Trophoblast cell (in vitro differentiated cells and primary cell): ENCODE data around the gene FAM120B.

Experiments used
- DNase-seq, 2 donors: peaks; one replicate each; pipeline ENCODE4 v3.0.0-alpha.2; 2016
- H2AFZ ChIP-seq: 2 replicates; pipeline ENCODE4 v1.6.1; 2013; ENCODE audit warnings: low read length, moderate library complexity, mild to moderate bottlenecking; ENCODE audit not compliant: insufficient read depth, poor library complexity
- H2AK5ac ChIP-seq: 2 replicates; pipeline ENCODE4 v1.6.1; 2013; ENCODE audit warnings: mild to moderate bottlenecking, low read length
- H2BK120ac ChIP-seq: 2 replicates; pipeline ENCODE4 v1.6.1; 2013; ENCODE audit warnings: low read length, mild to moderate bottlenecking, moderate library complexity; ENCODE audit not compliant: insufficient read depth, poor library complexity
- H2BK12ac ChIP-seq: 2 replicates; pipeline ENCODE4 v1.6.1; 2013; ENCODE audit warnings: mild to moderate bottlenecking, low read length, moderate library complexity
- H2BK5ac ChIP-seq: 2 replicates; pipeline ENCODE4 v1.6.1; 2013; ENCODE audit warnings: low read length, low read depth, moderate library complexity, mild to moderate bottlenecking; ENCODE audit not compliant: poor library complexity
- H3K14ac ChIP-seq: 2 replicates; pipeline ENCODE4 v1.6.1; 2013; ENCODE audit warnings: mild to moderate bottlenecking, low read length
- H3K18ac ChIP-seq: 2 replicates; pipeline ENCODE4 v1.6.1; 2013; ENCODE audit warnings: mild to moderate bottlenecking, low read length
- H3K23ac ChIP-seq: 2 replicates; pipeline ENCODE4 v1.6.1; 2013; ENCODE audit warnings: low read length
- H3K27ac ChIP-seq: 2 replicates; pipeline ENCODE4 v1.5.1; 2013; ENCODE audit warnings: low read depth, mild to moderate bottlenecking, inconsistent platforms, low read length, moderate library complexity
- H3K27me3 ChIP-seq: 2 replicates; pipeline ENCODE4 v1.6.1; 2013; ENCODE audit warnings: inconsistent platforms, mild to moderate bottlenecking, low read length, moderate library complexity; ENCODE audit not compliant: insufficient read depth
- H3K36me3 ChIP-seq, 2 experiments: 1 replicate in 1 of 2; 2 replicates in 1 of 2; pipeline ENCODE4 v1.6.1; 2013; ENCODE audit warnings: low read length in 2 of 2, mild to moderate bottlenecking in 2 of 2, moderate library complexity in 1 of 2; ENCODE audit not compliant: insufficient read depth in 2 of 2, control insufficient read depth in 1 of 2
- H3K4ac ChIP-seq: 2 replicates; pipeline ENCODE4 v1.6.1; 2013; ENCODE audit warnings: low read depth, mild to moderate bottlenecking, low read length, moderate library complexity
- H3K4me1 ChIP-seq, 2 experiments: 1 replicate in 1 of 2; 2 replicates in 1 of 2; pipeline ENCODE4 v1.6.1; 2013; ENCODE audit warnings: low read length in 2 of 2, mild to moderate bottlenecking in 2 of 2, moderate library complexity in 1 of 2; ENCODE audit not compliant: insufficient read depth in 2 of 2, control insufficient read depth in 1 of 2
- H3K4me2 ChIP-seq: 2 replicates; pipeline ENCODE4 v1.6.1; 2013; ENCODE audit warnings: inconsistent platforms, mild to moderate bottlenecking, low read length, moderate library complexity
- H3K4me3 ChIP-seq: 2 replicates; pipeline ENCODE4 v1.5.1; 2013; ENCODE audit warnings: mild to moderate bottlenecking, low read depth, low read length, inconsistent platforms
- H3K79me1 ChIP-seq: one replicate; pipeline ENCODE4 v1.6.1; 2013; ENCODE audit warnings: low read length
- H3K79me2 ChIP-seq: 2 replicates; pipeline ENCODE4 v1.6.1; 2013; ENCODE audit warnings: low read length, mild to moderate bottlenecking; ENCODE audit not compliant: control insufficient read depth, insufficient read depth, poor library complexity
- H3K9ac ChIP-seq: 2 replicates; pipeline ENCODE4 v1.6.1; 2013; ENCODE audit warnings: mild to moderate bottlenecking, low read length
- H3K9me3 ChIP-seq: 2 replicates; pipeline ENCODE4 v1.6.1; 2013; ENCODE audit warnings: low read depth, mild to moderate bottlenecking, control low read depth, inconsistent platforms, low read length; ENCODE audit not compliant: insufficient read depth
- H4K12ac ChIP-seq: 2 replicates; pipeline ENCODE4 v1.6.1; 2013; ENCODE audit warnings: low read depth, mild to moderate bottlenecking, low read length, moderate library complexity
- H4K8ac ChIP-seq: 2 replicates; pipeline ENCODE4 v1.6.1; 2013; ENCODE audit warnings: low read depth, mild to moderate bottlenecking, low read length, moderate library complexity
- H4K91ac ChIP-seq: one replicate; pipeline ENCODE4 v1.6.1; 2013; ENCODE audit warnings: low read depth, mild to moderate bottlenecking, low read length, moderate library complexity
- WGBS: extraction: QIAGEN DNeasy Blood & Tissue Kit; methylation state at CpG from one replicate; pipeline ENCODE4 v1.1.7; 2013; ENCODE audit warnings: missing lambda C conversion rate; ENCODE audit not compliant: insufficient read length, insufficient coverage; ENCODE audit errors: extremely low coverage; 5-methylcytosine and 5-hydroxymethylcytosine counted together

Gene FAM120B

GRCh38 chr6:170434117-170434820, 127.7 kb downstream of the FAM120B start:
- Histone ChIP-seq H3K79me1 (no peaks in the 10 kb centered on the region), H3K18ac (no peak overlapping the region), H3K4me2 (no peak overlapping the region), H2BK12ac (no peak overlapping the region), H2AFZ (no peak overlapping the region), H3K27me3 (no peaks in the 10 kb centered on the region), H4K12ac (no peak overlapping the region), H3K36me3 (no peaks in the 10 kb centered on the region), H3K27ac (no peak overlapping the region), H2AK5ac (no peak overlapping the region), H3K9me3 (peaks cover 7% of the 10 kb centered on the region), H3K14ac (no peak overlapping the region), H3K23ac (no peak overlapping the region), H2BK120ac (no peak overlapping the region), H3K4me1 (peaks cover 0 to 4% of the 10 kb centered on the region in 2 experiments), H2BK5ac (no peak overlapping the region), H4K91ac (no peak overlapping the region), H3K4ac (no peak overlapping the region), H3K79me2 (no peaks in the 10 kb centered on the region), H4K8ac (no peak overlapping the region), H3K4me3 (no peak overlapping the region), H3K9ac (no peak overlapping the region)
- WGBS = no CpG with 5 or more reads among the region's 20 CpGs
- DNase-seq = no peak

- H2AK5ac ChIP-seq = no peak overlapping the region
- WGBS = no CpG with 5 or more reads among the region's 17 CpGs
- H3K79me1 ChIP-seq = no peaks in the 10 kb centered on the region
- H3K14ac ChIP-seq = no peak overlapping the region
- H4K12ac ChIP-seq = no peak overlapping the region
- H3K23ac ChIP-seq = no peak overlapping the region
- no peak overlapping the region for H4K91ac ChIP-seq
- H3K18ac ChIP-seq = no peak overlapping the region
- no peaks in the 10 kb centered on the region for H3K79me2 ChIP-seq
- no peak overlapping the region for H3K4me2 ChIP-seq
- H3K27ac ChIP-seq = no peak overlapping the region
- H2AFZ ChIP-seq = no peak overlapping the region
- no peak for DNase-seq
- H3K9ac ChIP-seq = no peak overlapping the region
- no peak overlapping the region for H2BK5ac ChIP-seq
- peaks cover 0 to 4% of the 10 kb centered on the region in 2 experiments for H3K4me1 ChIP-seq
- H2BK12ac ChIP-seq = no peak overlapping the region
- H3K36me3 ChIP-seq = no peaks in the 10 kb centered on the region
- no peak overlapping the region for H3K4ac ChIP-seq
- peaks cover 7% of the 10 kb centered on the region for H3K9me3 ChIP-seq
- no peak overlapping the region for H4K8ac ChIP-seq
- H2BK120ac ChIP-seq = no peak overlapping the region
- no peak overlapping the region for H3K4me3 ChIP-seq
- H3K27me3 ChIP-seq = no peaks in the 10 kb centered on the region
Measured at GRCh38 chr6:170434821-170435155, 128.2 kb downstream of the FAM120B start.

DNA sequence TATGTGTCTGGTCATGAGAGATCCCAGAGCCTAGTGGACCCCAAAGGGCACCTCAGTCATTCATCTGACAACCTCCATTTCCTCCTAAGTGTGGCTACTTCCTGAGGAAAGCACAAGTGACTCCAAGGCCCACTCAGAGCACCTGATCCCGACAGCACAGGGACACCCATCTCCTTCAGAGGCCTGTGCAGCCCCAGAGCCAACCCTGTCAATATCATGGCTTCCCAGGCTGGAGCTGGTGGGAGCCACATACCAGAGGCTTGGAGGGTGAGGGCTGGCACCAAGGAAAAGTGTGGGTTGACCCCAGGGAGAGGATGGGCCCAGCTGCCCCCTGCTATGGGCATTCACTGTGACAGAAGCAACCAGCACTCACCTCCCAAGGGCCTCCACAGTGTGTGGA, 129.2 kb downstream of the FAM120B start:
- no peak overlapping the region for H4K91ac ChIP-seq
- H4K12ac ChIP-seq = no peak overlapping the region
- no peak overlapping the region for H2AK5ac ChIP-seq
- DNase-seq = no peak
- no peak overlapping the region for H2BK120ac ChIP-seq
- no peak overlapping the region for H2BK12ac ChIP-seq
- H3K23ac ChIP-seq = no peak overlapping the region
- H2BK5ac ChIP-seq = no peak overlapping the region
- H3K4ac ChIP-seq = no peak overlapping the region
- H3K9ac ChIP-seq = no peak overlapping the region
- no peaks in the 10 kb centered on the region for H3K27me3 ChIP-seq
- no peak overlapping the region for H3K27ac ChIP-seq
- H3K4me2 ChIP-seq = no peak overlapping the region
- no peaks in the 10 kb centered on the region for H3K79me1 ChIP-seq
- peaks cover 2 to 4% of the 10 kb centered on the region in 2 experiments for H3K4me1 ChIP-seq
- no peaks in the 10 kb centered on the region for H3K36me3 ChIP-seq
- H3K79me2 ChIP-seq = no peaks in the 10 kb centered on the region
- no peak overlapping the region for H3K18ac ChIP-seq
- H3K14ac ChIP-seq = no peak overlapping the region
- H4K8ac ChIP-seq = no peak overlapping the region
- WGBS = no CpG with 5 or more reads among the region's 1 CpG
- no peak overlapping the region for H2AFZ ChIP-seq
- no peak overlapping the region for H3K4me3 ChIP-seq
- peaks cover 7% of the 10 kb centered on the region for H3K9me3 ChIP-seq

- Histone ChIP-seq H3K4me1 (peaks cover 2 to 4% of the 10 kb centered on the region in 2 experiments), H2BK12ac (no peak overlapping the region), H3K36me3 (no peaks in the 10 kb centered on the region), H3K18ac (no peak overlapping the region), H3K9me3 (peaks cover 7% of the 10 kb centered on the region), H2BK120ac (no peak overlapping the region), H3K27ac (no peak overlapping the region), H3K14ac (no peak overlapping the region), H4K12ac (no peak overlapping the region), H4K91ac (no peak overlapping the region), H2BK5ac (no peak overlapping the region), H4K8ac (no peak overlapping the region), H3K4me3 (no peak overlapping the region), H3K23ac (no peak overlapping the region), H3K9ac (no peak overlapping the region), H2AK5ac (no peak overlapping the region), H3K79me2 (no peaks in the 10 kb centered on the region), H3K79me1 (no peaks in the 10 kb centered on the region), H3K4ac (no peak overlapping the region), H3K4me2 (no peak overlapping the region), H2AFZ (no peak overlapping the region), H3K27me3 (no peaks in the 10 kb centered on the region)
- no CpG with 5 or more reads among the region's 3 CpGs for WGBS
- no peak for DNase-seq
Measured at GRCh38 chr6:170436209-170436809, 129.8 kb downstream of the FAM120B start.
